Heart left ventricle (tissue), 16 donors: Measurements from ENCODE around the gene LIPC. TPM values are rescaled to one million over a fixed set of nuclear protein-coding genes. Genes with fewer than 3 reads are reported as not detected.

Source experiments
- ATAC-seq, 4 donors: fragments of 200-7000 bp; cut with Tn5 transposase; one replicate each; pipeline ENCODE4 v1.9.1; 2020 to 2022; ENCODE audit warnings: moderate library complexity in 4 of 4, mild to moderate bottlenecking in 3 of 4, moderate number of reproducible peaks in 1 of 4
- DNase-seq, 5 donors: peaks; one replicate each; pipeline ENCODE4 v3.0.0-alpha.2; 2020
- H3K27ac ChIP-seq, 12 donors: fragments of 200-600 bp; sonication (generic) in 4 of 12; one replicate each; pipeline versions ENCODE4 v1.5.0 to v1.8.0; 2016 to 2022; ENCODE audit warnings: mild to moderate bottlenecking in 2 of 12
- H3K27me3 ChIP-seq, 9 donors: fragments of 200-600 bp; sonication (generic) in 2 of 9; one replicate each; pipeline versions ENCODE4 v1.5.1 to v1.8.0; 2016 to 2022; ENCODE audit warnings: mild to moderate bottlenecking in 3 of 9
- H3K36me3 ChIP-seq, 9 donors: fragments of 200-600 bp; sonication (generic) in 2 of 9; one replicate each; pipeline versions ENCODE4 v1.5.0 to v1.8.0; 2018 to 2022; ENCODE audit warnings: mild to moderate bottlenecking in 2 of 9
- H3K4me1 ChIP-seq, 12 donors: fragments of 200-600 bp; sonication (generic) in 4 of 12; one replicate each; pipeline versions ENCODE4 v1.5.0 to v1.8.0; 2016 to 2022; ENCODE audit warnings: mild to moderate bottlenecking in 3 of 12
- H3K4me3 ChIP-seq, 12 donors: fragments of 200-600 bp; sonication (generic) in 4 of 12; one replicate each; pipeline versions ENCODE4 v1.5.0 to v1.8.0; 2017 to 2022; ENCODE audit warnings: mild to moderate bottlenecking in 9 of 12, moderate library complexity in 4 of 12
- H3K9me3 ChIP-seq, 12 donors: fragments of 200-600 bp; sonication (generic) in 4 of 12; one replicate each; pipeline versions ENCODE4 v1.5.0 to v1.8.0; 2016 to 2022; ENCODE audit warnings: mild to moderate bottlenecking in 1 of 12
- POLR2A ChIP-seq, 2 donors: fragments of 450-650 bp; IDR thresholded peaks; one replicate each; pipeline ENCODE4 v1.6.1; 2017; ENCODE audit warnings: antibody characterized with exemption in 2 of 2, mild to moderate bottlenecking in 2 of 2, moderate library complexity in 2 of 2
- WGBS, 4 donors: extraction: QIAGEN DNeasy Blood & Tissue Kit in 2 of 4; methylation state at CpG; one replicate each; pipeline versions ENCODE4 v1.1.5 to v1.1.7; 2013 to 2018; 5-methylcytosine and 5-hydroxymethylcytosine counted together
- intact Hi-C, 10 donors: fragments of 100-400 bp; cut with DNase I; formaldehyde crosslinking; loops; one replicate each; pipeline versions ENCODE4 v1.11.1 to v1.14.2; 2022
- polyA plus RNA-seq, 2 donors: library from polyadenylated mRNA; stranded (reverse); fragments of 200-250 nt; gene quantifications; one replicate each; pipeline ENCODE4 v1.2.3, GENCODE V29; 2013
- total RNA-seq, 9 donors: library from RNA; depleted of rRNA in 2 of 9; stranded (reverse); fragments of >200 nt in 2 of 9; fragmentation: NEBNext Ultra II Directional in 3 of 9; extraction: Animal tissue kit (Norgen Biotek cat#: 25700) in 3 of 9; gene quantifications; one replicate each; pipeline versions ENCODE4 v1.1.0 to v1.2.4, GENCODE V29; 2016 to 2023
- TF ChIP-seq, protein P1 (sequence below), 12 donors: fragments of 200-600 bp; sonication (generic) in 4 of 12; IDR thresholded peaks; one replicate each; pipeline versions ENCODE4 v1.5.0 to v1.8.0; 2018 to 2022; ENCODE audit warnings: antibody characterized with exemption in 12 of 12, mild to moderate bottlenecking in 5 of 12
- donor health status: ischemic (EF 13 %, LVEDD 7.1; RV severe dilation, severe dysfunction).
- donor health status: healthy with polysubstance abuse.
- donor health status: DM: no; HTN: yes; CAD: no.
- donor health status: DM: no; HTN: no; CAD: no.
- donor health status: ischemic (EF 25% LVEDD 6.9; RV normal size, moderate dysfunction).
- donor health status: ischemic (EF 25% LVEDD 5.7; RV mildly dilated, moderate dysfunction).
- donor health status: healthy.
- donor health status: DM: yes; HTN: yes; CAD: no.
- donor health status: ischemic (EF 35%, LVEDD 5.7; RV mildly dilated, moderate dysfunction).
- donor health status: nonischemic (EF 11% LVEDD 7.7; RV severe dilation, severe dysfunction).
- donor health status: DM: yes; HTN: yes; CAD: no.
- donor health status: PGD.
- donor health status: ischemic (EF 29% LVEDD 5.4; RV normal size, mild dysfunction).
- donor health status: nonischemic (EF 23%, LVEDD 6.1; RV moderate dilation, normal function).

LIPC gene
- total and polyA plus RNA-seq, 11 donors: 0.10 to 1.4 (median 0.55) TPM; not detected in 1

DNA sequence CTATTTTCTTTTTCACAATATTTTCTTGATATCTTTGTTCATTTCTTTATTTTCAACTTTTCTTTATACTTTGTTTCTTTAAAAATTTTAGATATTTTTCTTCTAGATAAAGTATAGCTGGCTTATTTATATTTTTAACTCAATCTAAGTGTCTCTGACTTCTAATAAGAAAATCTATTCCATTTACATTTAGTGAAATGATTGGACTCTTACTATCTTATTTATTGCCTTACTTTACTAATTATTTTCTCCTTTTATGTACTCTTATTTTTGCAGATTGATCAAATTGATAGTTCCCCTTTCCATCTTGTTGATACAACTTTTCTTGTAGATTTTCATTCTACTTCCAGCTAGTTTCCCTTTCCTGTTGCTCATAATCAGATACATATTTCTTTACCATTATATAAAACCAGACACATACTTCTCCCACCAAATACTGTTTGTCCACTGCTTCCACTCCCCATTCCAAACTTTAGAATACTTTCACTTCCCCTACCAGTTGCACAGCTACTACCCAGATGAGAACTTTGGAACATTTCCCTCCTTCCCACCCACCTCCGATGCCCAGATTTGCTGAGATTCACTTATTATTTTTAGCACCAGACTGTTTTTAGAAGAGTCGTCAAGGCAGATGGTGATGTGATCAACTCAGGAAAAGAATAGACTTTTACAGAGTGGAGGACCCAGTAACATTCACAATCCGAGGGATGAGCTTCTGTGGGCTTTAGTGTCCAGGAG is 151.5 kb downstream of the LIPC start:
- 62 to 74% (median 67%) methylated on average over 3 of the region's 3 CpGs for WGBS, 4 donors
- TF ChIP-seq, protein P1, sequence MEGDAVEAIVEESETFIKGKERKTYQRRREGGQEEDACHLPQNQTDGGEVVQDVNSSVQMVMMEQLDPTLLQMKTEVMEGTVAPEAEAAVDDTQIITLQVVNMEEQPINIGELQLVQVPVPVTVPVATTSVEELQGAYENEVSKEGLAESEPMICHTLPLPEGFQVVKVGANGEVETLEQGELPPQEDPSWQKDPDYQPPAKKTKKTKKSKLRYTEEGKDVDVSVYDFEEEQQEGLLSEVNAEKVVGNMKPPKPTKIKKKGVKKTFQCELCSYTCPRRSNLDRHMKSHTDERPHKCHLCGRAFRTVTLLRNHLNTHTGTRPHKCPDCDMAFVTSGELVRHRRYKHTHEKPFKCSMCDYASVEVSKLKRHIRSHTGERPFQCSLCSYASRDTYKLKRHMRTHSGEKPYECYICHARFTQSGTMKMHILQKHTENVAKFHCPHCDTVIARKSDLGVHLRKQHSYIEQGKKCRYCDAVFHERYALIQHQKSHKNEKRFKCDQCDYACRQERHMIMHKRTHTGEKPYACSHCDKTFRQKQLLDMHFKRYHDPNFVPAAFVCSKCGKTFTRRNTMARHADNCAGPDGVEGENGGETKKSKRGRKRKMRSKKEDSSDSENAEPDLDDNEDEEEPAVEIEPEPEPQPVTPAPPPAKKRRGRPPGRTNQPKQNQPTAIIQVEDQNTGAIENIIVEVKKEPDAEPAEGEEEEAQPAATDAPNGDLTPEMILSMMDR (IDR thresholded peaks at IDR 0.05): no peak
- TF ChIP-seq POLR2A (IDR thresholded peaks at IDR 0.05): no peak

DNA sequence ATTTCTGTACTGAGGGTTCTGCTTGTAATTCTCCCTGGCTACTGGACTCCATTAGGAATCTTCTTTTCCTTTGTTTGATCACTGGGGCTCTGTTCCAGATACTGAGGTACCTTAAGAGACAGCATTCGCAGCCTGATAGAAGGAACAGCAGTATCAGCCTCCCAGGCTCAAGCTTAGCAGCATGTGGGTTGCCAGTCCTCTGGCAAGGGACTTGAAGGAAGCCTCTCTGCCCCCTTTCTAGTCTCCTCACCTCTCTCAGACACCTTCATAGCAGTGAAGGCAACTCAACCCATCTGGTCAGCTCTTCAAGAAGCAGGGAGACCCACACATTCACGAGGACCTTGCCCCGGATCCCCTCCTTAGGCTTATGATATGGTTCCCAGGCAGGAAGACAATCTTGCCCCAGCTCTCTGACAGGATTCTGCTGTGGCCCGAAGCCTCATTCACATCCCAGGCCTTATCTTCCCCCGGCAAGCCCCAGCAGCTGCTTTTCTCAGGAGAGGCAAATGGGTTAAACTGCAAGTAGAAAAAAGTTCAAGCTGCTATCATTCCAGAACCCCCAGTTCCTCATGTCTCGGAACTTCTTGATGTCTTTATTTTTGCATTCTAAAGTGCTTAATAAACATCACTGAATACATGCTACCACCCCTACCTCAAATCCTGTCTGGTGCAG is 153.1 kb downstream of the LIPC start:
- Histone ChIP-seq H3K9me3 (peaks cover 0 to 12% (median 0%) of the 10 kb centered on the region in 12 donors), H3K4me1 (peaks cover 0 to 36% (median 0%) of the 10 kb centered on the region in 12 donors), H3K27me3 (no peaks in the 10 kb centered on the region), H3K36me3 (no peaks in the 10 kb centered on the region), H3K27ac (no peak overlapping the region), H3K4me3 (no peak overlapping the region)
- DNase-seq (no peak), ATAC-seq (no peak)
- WGBS, 4 donors: 53 to 77% (median 69%) methylated on average over 6 of the region's 6 CpGs
- no peak for TF ChIP-seq POLR2A (IDR thresholded peaks at IDR 0.05)
- TF ChIP-seq, protein P1 (IDR thresholded peaks at IDR 0.05): no peak
- intact Hi-C loops: loop anchor here in 1 of 10 donors (10.0 kb wide), 1 partner anchor 300 kb away; no protein-coding TSS in a partner anchor

More for the DNA sequence above, 151.5 kb downstream of the LIPC start:
- H3K4me1 ChIP-seq: peaks cover 0 to 36% (median 0%) of the 10 kb centered on the region in 12 donors
- H3K27ac ChIP-seq: peak overlapping the region in 1 of 12 donors; percentile 15
- H3K27me3 ChIP-seq: no peaks in the 10 kb centered on the region
- H3K4me3 ChIP-seq: no peak overlapping the region
- no peak for ATAC-seq
- intact Hi-C loops: loop anchor here in 1 of 10 donors (10.0 kb wide), 1 partner anchor 299 kb away; no protein-coding TSS in a partner anchor
- H3K36me3 ChIP-seq: no peaks in the 10 kb centered on the region
- DNase-seq: no peak
- H3K9me3 ChIP-seq: peaks cover 0 to 12% (median 0%) of the 10 kb centered on the region in 12 donors

DNA sequence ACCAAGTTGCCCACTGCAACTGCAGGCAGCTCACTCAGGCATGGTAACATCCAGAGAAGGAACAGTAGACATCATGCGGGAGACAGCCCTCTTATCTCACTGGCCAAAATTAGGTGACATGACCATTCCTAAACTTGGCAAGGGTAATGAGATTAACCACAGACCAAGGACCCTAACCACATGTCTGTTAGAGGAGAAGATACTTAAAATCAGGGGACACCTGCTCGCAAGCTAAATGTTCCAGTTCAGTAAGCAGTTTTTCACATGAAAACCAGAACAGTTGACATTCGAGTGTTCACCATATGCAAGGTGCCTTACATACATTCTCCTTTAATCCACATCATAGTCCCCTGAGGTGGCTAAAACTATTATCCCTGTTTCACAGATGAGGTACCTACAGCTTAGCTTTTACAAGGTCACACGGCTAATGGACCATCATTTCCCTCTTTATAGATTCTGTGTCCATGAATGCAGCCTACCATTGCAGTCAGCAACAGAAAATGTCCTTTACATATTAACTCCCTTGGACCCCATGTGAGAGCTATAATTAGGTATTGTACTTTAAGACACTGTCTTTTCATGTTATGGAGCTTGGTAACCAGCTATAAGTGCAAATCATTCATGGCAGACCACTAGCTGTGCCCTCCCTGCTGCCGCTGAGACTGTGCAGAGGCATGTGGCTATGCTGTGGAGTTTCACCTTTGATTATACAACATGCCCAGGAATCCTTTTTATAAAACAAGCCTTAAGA is 154.1 kb downstream of the LIPC start:
- 82 to 89% (median 83%) methylated on average over 5 of the region's 5 CpGs for WGBS, 4 donors
- Histone ChIP-seq H3K27ac (no peak overlapping the region), H3K9me3 (peaks cover 0 to 12% (median 0%) of the 10 kb centered on the region in 12 donors), H3K4me1 (peaks cover 0 to 36% (median 0%) of the 10 kb centered on the region in 12 donors), H3K27me3 (no peaks in the 10 kb centered on the region), H3K4me3 (no peak overlapping the region), H3K36me3 (no peaks in the 10 kb centered on the region)
- intact Hi-C loops: loop anchor here in 1 of 10 donors (10.0 kb wide), 1 partner anchor 301 kb away; no protein-coding TSS in a partner anchor
- DNase-seq (no peak), ATAC-seq (no peak)
- TF ChIP-seq, protein P1 (IDR thresholded peaks at IDR 0.05): no peak
- no peak for TF ChIP-seq POLR2A (IDR thresholded peaks at IDR 0.05)
